Measurements from ENCODE around the gene MAP4.

MAP4 gene

GRCh38 chr3:47874913-47875312 lies 141.3 kb downstream of the MAP4 start:
- no peak overlapping the region for H3K4me3 ChIP-seq (ENCODE audit: low read depth, low read length)
- no peak for DNase-seq (ENCODE audit: low read depth)
- in situ Hi-C loops (cut with HindIII; ENCODE audit: low sequenced_read_pairs), result no loop called here
- no peak for TF ChIP-seq CTCF (IDR thresholded peaks at IDR 0.05; ENCODE audit: low read depth, low read length, missing control alignments)

- TF ChIP-seq CTCF (IDR thresholded peaks at IDR 0.05; ENCODE audit: low read depth, low read length, missing control alignments), result no peak
- in situ Hi-C loops (cut with HindIII; ENCODE audit: low sequenced_read_pairs), result no loop called here
- H3K4me3 ChIP-seq (ENCODE audit: low read depth, low read length), result no peak overlapping the region
- no peak for DNase-seq (ENCODE audit: low read depth)
These were observed 141.8 kb downstream of the MAP4 start for GRCh38 chr3:47874438-47874837.

- no peak overlapping the region for H3K4me3 ChIP-seq (ENCODE audit: low read depth, low read length)
- DNase-seq (ENCODE audit: low read depth), result no peak
- TF ChIP-seq CTCF (IDR thresholded peaks at IDR 0.05; ENCODE audit: low read depth, low read length, missing control alignments), result no peak
- in situ Hi-C loops (cut with HindIII; ENCODE audit: low sequenced_read_pairs), result no loop called here
These were observed 143.3 kb downstream of the MAP4 start for GRCh38 chr3:47872916-47873315.

GRCh38 chr3:47871389-47871788 lies 144.8 kb downstream of the MAP4 start:
- TF ChIP-seq CTCF (IDR thresholded peaks at IDR 0.05; ENCODE audit: low read depth, low read length, missing control alignments), result no peak
- no peak overlapping the region for H3K4me3 ChIP-seq (ENCODE audit: low read depth, low read length)
- in situ Hi-C loops (cut with HindIII; ENCODE audit: low sequenced_read_pairs), result no loop called here
- no peak for DNase-seq (ENCODE audit: low read depth)

GRCh38 chr3:47870702-47871260 lies 145.4 kb downstream of the MAP4 start:
- no peak for DNase-seq (ENCODE audit: low read depth)

GRCh38 chr3:47870156-47870555 lies 146.1 kb downstream of the MAP4 start:
- DNase-seq (ENCODE audit: low read depth), result no peak
- in situ Hi-C loops (cut with HindIII; ENCODE audit: low sequenced_read_pairs), result no loop called here
- no peak overlapping the region for H3K4me3 ChIP-seq (ENCODE audit: low read depth, low read length)
- no peak for TF ChIP-seq CTCF (IDR thresholded peaks at IDR 0.05; ENCODE audit: low read depth, low read length, missing control alignments)

More at GRCh38 chr3:47870702-47871260, 145.4 kb downstream of the MAP4 start:
- in situ Hi-C loops (cut with HindIII; ENCODE audit: low sequenced_read_pairs), result no loop called here
- TF ChIP-seq CTCF (IDR thresholded peaks at IDR 0.05; ENCODE audit: low read depth, low read length, missing control alignments), result no peak
- H3K4me3 ChIP-seq (ENCODE audit: low read depth, low read length), result no peak overlapping the region

Data from astrocyte of the cerebellum (primary cell).